ENCODE results near the gene LYRM4. TPM values are rescaled to one million over a fixed set of nuclear protein-coding genes. Genes with fewer than 3 reads are reported as not detected.

The LYRM4 gene
- total and polyA plus RNA-seq, 2 experiments from 2014 or later = 51.0 to 62.0 TPM

GRCh38 chr6:5150551-5151075, 110.1 kb downstream of the LYRM4 start:
- H3K27ac Mint-ChIP-seq = no peak overlapping the region
- Histone ChIP-seq H3K27ac (ENCODE audit: low read depth) (no peak overlapping the region; the same call in 1 of the 2 replicates), H3K79me2 (replicated peaks; ENCODE audit: insufficient read depth) (no peaks in the 10 kb centered on the region; the same call in 1 of the 2 replicates), H4K20me1 (replicated peaks; ENCODE audit: insufficient read depth) (peaks cover 31% of the 10 kb centered on the region), H3K4me2 (no peak overlapping the region), H3K36me3 (ENCODE audit: insufficient read depth) (no peaks in the 10 kb centered on the region), H3K4me3 (no peak overlapping the region), H2AFZ (no peak overlapping the region), H3K27me3 (ENCODE audit: insufficient read depth) (no peaks in the 10 kb centered on the region), H3F3A (replicated peaks; ENCODE audit: low read depth) (no peaks in the 10 kb centered on the region), H3K9me2 (ENCODE audit: insufficient read depth) (no peaks in the 10 kb centered on the region), H3K4me1 (ENCODE audit: insufficient read depth) (no peaks in the 10 kb centered on the region)
- H3K36me3 Mint-ChIP-seq (ENCODE audit: low read depth) = no peaks in the 10 kb centered on the region
- DNase-seq (ENCODE audit: low spot score) (no peak), ATAC-seq (no peak)
- no peaks in the 10 kb centered on the region for H3K4me1 Mint-ChIP-seq
- no peak for TF ChIP-seq STAT1 (IDR thresholded peaks at IDR 0.05; ENCODE audit: unreplicated experiment)
- TF ChIP-seq ZNF462 (CRISPR knock-in tag; IDR thresholded peaks at IDR 0.05) = no peak
- TF ChIP-seq POLR2AphosphoS5 (IDR thresholded peaks at IDR 0.05; ENCODE audit: low read depth) = no peak
- no peak for TF ChIP-seq NANOG (IDR thresholded peaks at IDR 0.05; ENCODE audit: borderline replicate concordance)
- no peak for TF ChIP-seq JUNB (IDR thresholded peaks at IDR 0.05; ENCODE audit: unreplicated experiment)
- TF ChIP-seq ZNF114 (CRISPR knock-in tag; IDR thresholded peaks at IDR 0.05) = no peak
- TF ChIP-seq CREB1 (CRISPR knock-in tag; IDR thresholded peaks at IDR 0.05; ENCODE audit: low read depth) = no peak
- TF ChIP-seq EZH2phosphoT487 (IDR thresholded peaks at IDR 0.05; ENCODE audit: unreplicated experiment) = no peak
- no peak for TF ChIP-seq ZNF331 (CRISPR knock-in tag; IDR thresholded peaks at IDR 0.05; ENCODE audit: low read depth)
- TF ChIP-seq ETS1 (IDR thresholded peaks at IDR 0.05) = no peak
- no peak for TF ChIP-seq CTCF (conservative IDR thresholded peaks at IDR 0.05; ENCODE audit: low read depth in 2 of 2)
- no peak for TF ChIP-seq REST (IDR thresholded peaks at IDR 0.05; ENCODE audit: unreplicated experiment)
- TF ChIP-seq EZH2 (IDR thresholded peaks at IDR 0.05; ENCODE audit: low read depth, unreplicated experiment) = no peak
- peaks cover 2% of the 10 kb centered on the region for H3K27me3 Mint-ChIP-seq (ENCODE audit: insufficient read depth, low read depth, poor library complexity)
- H3K4me3 Mint-ChIP-seq = no peak overlapping the region
- H3K9me3 Mint-ChIP-seq = no peaks in the 10 kb centered on the region; the same call in 2 of the 3 replicates
